ENCODE data around the gene IKBKG. TPM values are rescaled to one million over a fixed set of nuclear protein-coding genes. Genes with fewer than 3 reads are reported as not detected.

The IKBKG gene
- total and polyA plus RNA-seq, 2 of the 4 experiments (the other 2 are of a cell fraction), result 16.5 to 38.2 TPM

- Histone ChIP-seq H2AFZ (replicated peaks; ENCODE audit: low read length, poor library complexity) (no peak overlapping the region), H3K56ac (ENCODE audit: extremely low read depth, insufficient read depth, low read length) (no peak overlapping the region), H2BK120ac (ENCODE audit: low read depth, low read length) (no peak overlapping the region), H3K4me3 (ENCODE audit: insufficient read depth, low read depth, low read length) (no peak overlapping the region), H4K20me1 (ENCODE audit: insufficient read depth, low read length) (no peaks in the 10 kb centered on the region), H2BK5ac (ENCODE audit: low read depth, low read length, poor library complexity, severe bottlenecking) (no peak overlapping the region), H3K9ac (ENCODE audit: low read depth, low read length) (no peak overlapping the region), H3K4me1 (ENCODE audit: control insufficient read depth, insufficient read depth, low read length) (no peaks in the 10 kb centered on the region; the same call in 1 of the 2 replicates), H3K36me3 (ENCODE audit: control insufficient read depth, insufficient read depth, low read length) (no peaks in the 10 kb centered on the region), H4K91ac (ENCODE audit: insufficient read depth, low read depth, low read length) (no peak overlapping the region), H3K14ac (replicated peaks; ENCODE audit: low read depth, low read length) (no peak overlapping the region), H2BK15ac (ENCODE audit: low read depth, low read length) (no peak overlapping the region), H2BK20ac (ENCODE audit: low read depth, low read length) (no peak overlapping the region), H4K5ac (ENCODE audit: low read depth, low read length) (no peak overlapping the region), H4K8ac (ENCODE audit: low read depth in 2 of 2, low read length in 2 of 2) (no peak overlapping the region), H3K9me3 (ENCODE audit: control insufficient read depth, insufficient read depth, low read length) (peaks cover 5% of the 10 kb centered on the region), H3K79me1 (ENCODE audit: low read depth in 1 of 2, low read length in 2 of 2) (no peaks in the 10 kb centered on the region), H3K4ac (ENCODE audit: low read depth, low read length) (no peak overlapping the region), H3K23ac (ENCODE audit: low read depth, low read length) (no peak overlapping the region), H3K18ac (ENCODE audit: low read depth, low read length) (no peak overlapping the region), H2AK5ac (ENCODE audit: low read depth, low read length) (no peak overlapping the region), H3K4me2 (ENCODE audit: low read depth, low read length) (no peak overlapping the region), H3K27me3 (ENCODE audit: control insufficient read depth, insufficient read depth, low read length) (no peaks in the 10 kb centered on the region), H2AK9ac (replicated peaks; ENCODE audit: low read depth, low read length, poor library complexity) (no peak overlapping the region), H3K27ac (ENCODE audit: insufficient read depth, low read length) (no peak overlapping the region), H3K9me1 (ENCODE audit: insufficient read depth, low read length) (no peaks in the 10 kb centered on the region)
- ChIA-PET POLR2A (ENCODE audit: unreplicated experiment) (no interaction called here), CTCF (no interaction called here)
- ATAC-seq (ENCODE audit: low read depth), result no peak
- intact Hi-C loops (cut with micrococcal nuclease), result no loop called here
- in situ Hi-C loops (cut with MboI; ENCODE audit: low sequenced_read_pairs), result no loop called here
- DNase-seq, result no peak
- dilution Hi-C loops (cut with HindIII; ENCODE audit: low sequenced_read_pairs, unreplicated experiment), result no loop called here
- no TSS peak for BruUV-seq (replicated peaks)
- 76% methylated on average over 9 of the region's 15 CpGs; no CpG with 5 or more reads in 1 of the 2 experiments for WGBS, 2 experiments (ENCODE audit: extremely low coverage in 2 of 2, insufficient read length in 1 of 2)
- TF ChIP-seq CHD1 (IDR thresholded peaks at IDR 0.05; ENCODE audit: low read depth, low read length) (no peak), ELK1 (IDR thresholded peaks at IDR 0.05; ENCODE audit: borderline replicate concordance, low read depth, low read length) (no peak), MXI1 (IDR thresholded peaks at IDR 0.05; ENCODE audit: borderline replicate concordance, low read depth, low read length) (no peak), MAFK (IDR thresholded peaks at IDR 0.05; ENCODE audit: low read depth, low read length) (no peak), NFE2L2 (IDR thresholded peaks at IDR 0.05; ENCODE audit: low read depth, low read length) (no peak), BHLHE40 (IDR thresholded peaks at IDR 0.05; ENCODE audit: low read depth, low read length) (no peak), POLR2A (IDR thresholded peaks at IDR 0.05; ENCODE audit: low read depth, low read length) (no peak), CEBPB (IDR thresholded peaks at IDR 0.05; ENCODE audit: low read depth, low read length) (no peak), USF2 (IDR thresholded peaks at IDR 0.05; ENCODE audit: low read depth, low read length) (no peak), RFX5 (IDR thresholded peaks at IDR 0.05; ENCODE audit: low read depth, low read length) (no peak), RCOR1 (IDR thresholded peaks at IDR 0.05; ENCODE audit: insufficient replicate concordance, low read length) (no peak), FOS (IDR thresholded peaks at IDR 0.05; ENCODE audit: low read depth, low read length) (no peak), CTCF (conservative IDR thresholded peaks at IDR 0.05; ENCODE audit: low read depth, low read length) (no peak)
Observed at GRCh38 chrX:154600759-154601374, 53.4 kb downstream of the IKBKG start.
